Measurements from ENCODE around the gene CMTM7.

The CMTM7 gene

GRCh38 chr3:32392536-32393302 is 1.1 kb downstream of the CMTM7 start:
- TF ChIP-seq CTCF (IDR thresholded peaks at IDR 0.05): no peak
- peaks cover 5% of the 10 kb centered on the region for H3K4me1 ChIP-seq
- no peaks in the 10 kb centered on the region for H3K79me2 ChIP-seq
- H3K4me2 ChIP-seq (ENCODE audit: low read length): peak overlapping the region; percentile 81
- no peaks in the 10 kb centered on the region for H3K27me3 ChIP-seq (ENCODE audit: control insufficient read depth, insufficient read depth, low read length)
- no peaks in the 10 kb centered on the region for H3K36me3 ChIP-seq (ENCODE audit: control insufficient read depth, insufficient read depth, low read length)
- peak overlapping the region; percentile 97 for H2AFZ ChIP-seq
- peak overlapping the region; percentile 72 for H3K4me3 ChIP-seq (ENCODE audit: low read depth, low read length)
- H3K27ac ChIP-seq: peak overlapping the region; percentile 21
- H3K9me3 ChIP-seq (ENCODE audit: control insufficient read depth, low read length): no peaks in the 10 kb centered on the region
- H3K9ac ChIP-seq: no peak overlapping the region

GRCh38 chr3:32395496-32395895 is 3.8 kb downstream of the CMTM7 start:
- Histone ChIP-seq H3K9me3 (ENCODE audit: control insufficient read depth, low read length) (no peaks in the 10 kb centered on the region), H3K27ac (no peak overlapping the region)

GRCh38 chr3:32397941-32398340 is 6.3 kb downstream of the CMTM7 start:
- Histone ChIP-seq H3K36me3 (ENCODE audit: control insufficient read depth, insufficient read depth, low read length) (no peaks in the 10 kb centered on the region), H3K4me2 (ENCODE audit: low read length) (no peak overlapping the region), H3K27me3 (ENCODE audit: control insufficient read depth, insufficient read depth, low read length) (no peaks in the 10 kb centered on the region), H3K4me1 (no peaks in the 10 kb centered on the region), H3K9ac (no peak overlapping the region), H3K9me3 (ENCODE audit: control insufficient read depth, low read length) (no peaks in the 10 kb centered on the region), H3K79me2 (no peaks in the 10 kb centered on the region), H2AFZ (no peak overlapping the region), H3K27ac (no peak overlapping the region), H3K4me3 (ENCODE audit: low read depth, low read length) (no peak overlapping the region)
- no peak for TF ChIP-seq CTCF (IDR thresholded peaks at IDR 0.05)

More at GRCh38 chr3:32395496-32395895, 3.8 kb downstream of the CMTM7 start:
- H3K79me2 ChIP-seq: no peaks in the 10 kb centered on the region
- no peaks in the 10 kb centered on the region for H3K27me3 ChIP-seq (ENCODE audit: control insufficient read depth, insufficient read depth, low read length)
- H3K4me1 ChIP-seq: peaks cover 5% of the 10 kb centered on the region
- no peaks in the 10 kb centered on the region for H3K36me3 ChIP-seq (ENCODE audit: control insufficient read depth, insufficient read depth, low read length)
- H3K4me3 ChIP-seq (ENCODE audit: low read depth, low read length): no peak overlapping the region
- no peak for TF ChIP-seq CTCF (IDR thresholded peaks at IDR 0.05)
- no peak overlapping the region for H3K4me2 ChIP-seq (ENCODE audit: low read length)
- no peak overlapping the region for H2AFZ ChIP-seq
- H3K9ac ChIP-seq: no peak overlapping the region

GRCh38 chr3:32398531-32398930 is 6.9 kb downstream of the CMTM7 start:
- H3K4me2 ChIP-seq (ENCODE audit: low read length): no peak overlapping the region
- no peaks in the 10 kb centered on the region for H3K27me3 ChIP-seq (ENCODE audit: control insufficient read depth, insufficient read depth, low read length)
- H3K4me3 ChIP-seq (ENCODE audit: low read depth, low read length): no peak overlapping the region
- no peak overlapping the region for H3K27ac ChIP-seq
- no peaks in the 10 kb centered on the region for H3K9me3 ChIP-seq (ENCODE audit: control insufficient read depth, low read length)
- H3K9ac ChIP-seq: no peak overlapping the region
- no peaks in the 10 kb centered on the region for H3K36me3 ChIP-seq (ENCODE audit: control insufficient read depth, insufficient read depth, low read length)
- TF ChIP-seq CTCF (IDR thresholded peaks at IDR 0.05): no peak
- no peaks in the 10 kb centered on the region for H3K79me2 ChIP-seq
- no peaks in the 10 kb centered on the region for H3K4me1 ChIP-seq
- no peak overlapping the region for H2AFZ ChIP-seq
